Esophagus squamous epithelium (tissue), 5 donors: ENCODE measurements around the gene DTWD2. TPM values are rescaled to one million over a fixed set of nuclear protein-coding genes. Genes with fewer than 3 reads are reported as not detected.
"Not testable (repeated sequence)": the region's sequence is repeated elsewhere in the genome, so short reads cannot be mapped to it uniquely, and the experiment has no call there.

Experiments
- DNase-seq: peaks from one replicate; lab custom pipeline; 2025; lab: John Stamatoyannopoulos, UW
- H3K27ac ChIP-seq, 4 donors: fragments of 200-600 bp; sonication (generic); one replicate each; pipeline ENCODE4 v1.5.1; 2016 to 2019; ENCODE audit warnings: mild to moderate bottlenecking in 1 of 4
- H3K27me3 ChIP-seq, 4 donors: fragments of 200-600 bp; sonication (generic); 1 replicate in 3 of 4; 2 replicates in 1 of 4; pipeline versions ENCODE4 v1.5.1 to v1.6.0; 2017 to 2021; ENCODE audit warnings: antibody characterized with exemption in 1 of 4
- H3K36me3 ChIP-seq, 3 donors: fragments of 200-600 bp; sonication (generic); one replicate each; pipeline ENCODE4 v1.5.1; 2016 to 2019
- H3K4me1 ChIP-seq, 3 donors: fragments of 200-600 bp; sonication (generic); one replicate each; pipeline ENCODE4 v1.5.1; 2017 to 2019
- H3K4me3 ChIP-seq, 4 donors: fragments of 200-600 bp; sonication (generic); 1 replicate in 3 of 4; 2 replicates in 1 of 4; pipeline ENCODE4 v1.5.1; 2016 to 2019; ENCODE audit warnings: mild to moderate bottlenecking in 2 of 4, moderate library complexity in 1 of 4
- H3K9me3 ChIP-seq, 3 donors: fragments of 200-600 bp; sonication (generic); one replicate each; pipeline ENCODE4 v1.5.1; 2016 to 2019
- POLR2A ChIP-seq, 4 donors: fragments of 450-650 bp; IDR thresholded peaks; one replicate each; pipeline ENCODE4 v1.6.1; 2017; ENCODE audit warnings: antibody characterized with exemption in 4 of 4, mild to moderate bottlenecking in 4 of 4, moderate library complexity in 3 of 4
- WGBS, 2 donors: methylation state at CpG; one replicate each; pipeline ENCODE4 v1.1.5; 2018; 5-methylcytosine and 5-hydroxymethylcytosine counted together
- intact Hi-C: fragments of 100-400 bp; cut with DNase I; formaldehyde crosslinking; loops from one replicate; pipeline ENCODE4 v1.15.0; 2022
- total RNA-seq, 4 donors: library from RNA; depleted of rRNA; stranded (reverse); fragments of >200 nt; gene quantifications; one replicate each; pipeline ENCODE4 v1.1.0, GENCODE V29; 2016
- TF ChIP-seq, protein P1 (sequence below), 6 experiments: fragments of 450-650 bp in 4 of 6; fragments of 200-600 bp in 2 of 6; sonication (generic) in 2 of 6; IDR thresholded peaks; one replicate each; pipeline ENCODE4 v1.5.1; 2016 to 2019; ENCODE audit warnings: antibody characterized with exemption in 6 of 6, mild to moderate bottlenecking in 4 of 6, moderate library complexity in 4 of 6
- donor health status: DM: yes; HTN: yes; CAD: no.

DTWD2 gene
- total RNA-seq, 4 donors from 2014 or later, result 7.4 to 11.5 (median 9.9) TPM

DNA sequence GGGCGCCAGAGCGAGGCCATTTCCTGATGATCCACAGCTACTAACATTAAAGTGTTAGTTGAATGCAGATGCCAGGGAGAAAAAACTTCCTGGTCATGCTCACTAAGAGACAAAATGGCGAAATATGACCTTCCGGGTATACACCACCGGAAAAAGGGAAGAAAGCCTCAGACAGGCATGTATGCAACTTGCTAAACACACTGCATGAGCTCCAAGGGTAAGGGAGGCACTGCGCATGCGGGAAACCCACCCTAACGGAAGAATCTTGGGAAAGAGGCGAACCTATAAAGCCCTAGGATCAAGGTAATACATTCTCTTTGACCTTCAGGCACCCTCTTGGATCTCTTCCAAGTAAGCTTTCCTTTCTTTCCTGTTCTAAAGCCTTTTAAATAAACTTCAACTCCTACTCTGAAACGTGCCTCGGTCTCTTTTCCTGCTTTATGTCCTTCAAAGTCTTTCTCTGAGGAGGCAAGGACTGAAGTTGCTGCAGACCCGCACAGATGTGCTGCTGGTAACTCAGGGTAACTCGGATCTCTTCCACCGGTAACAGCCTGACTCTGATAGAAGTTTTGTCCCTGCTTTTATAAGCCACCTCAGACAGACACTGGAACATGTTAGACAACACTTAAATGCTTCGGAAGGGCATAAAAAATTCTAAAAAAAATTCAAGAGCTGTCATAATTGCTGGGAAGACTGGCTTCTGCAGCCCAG is 64.9 kb downstream of the DTWD2 start:
- no peak for DNase-seq
- no peaks in the 10 kb centered on the region for H3K27me3 ChIP-seq
- intact Hi-C loops, result no loop called here
- H3K36me3 ChIP-seq, result peaks cover 0 to 6% (median 0%) of the 10 kb centered on the region in 3 donors
- WGBS, 2 donors, result 79 to 80% methylated on average over 14 to 15 of the region's 15 CpGs
- H3K27ac ChIP-seq, result no peak overlapping the region
- H3K9me3 ChIP-seq, result no peaks in the 10 kb centered on the region
- TF ChIP-seq POLR2A (IDR thresholded peaks at IDR 0.05), result no peak
- TF ChIP-seq, protein P1, sequence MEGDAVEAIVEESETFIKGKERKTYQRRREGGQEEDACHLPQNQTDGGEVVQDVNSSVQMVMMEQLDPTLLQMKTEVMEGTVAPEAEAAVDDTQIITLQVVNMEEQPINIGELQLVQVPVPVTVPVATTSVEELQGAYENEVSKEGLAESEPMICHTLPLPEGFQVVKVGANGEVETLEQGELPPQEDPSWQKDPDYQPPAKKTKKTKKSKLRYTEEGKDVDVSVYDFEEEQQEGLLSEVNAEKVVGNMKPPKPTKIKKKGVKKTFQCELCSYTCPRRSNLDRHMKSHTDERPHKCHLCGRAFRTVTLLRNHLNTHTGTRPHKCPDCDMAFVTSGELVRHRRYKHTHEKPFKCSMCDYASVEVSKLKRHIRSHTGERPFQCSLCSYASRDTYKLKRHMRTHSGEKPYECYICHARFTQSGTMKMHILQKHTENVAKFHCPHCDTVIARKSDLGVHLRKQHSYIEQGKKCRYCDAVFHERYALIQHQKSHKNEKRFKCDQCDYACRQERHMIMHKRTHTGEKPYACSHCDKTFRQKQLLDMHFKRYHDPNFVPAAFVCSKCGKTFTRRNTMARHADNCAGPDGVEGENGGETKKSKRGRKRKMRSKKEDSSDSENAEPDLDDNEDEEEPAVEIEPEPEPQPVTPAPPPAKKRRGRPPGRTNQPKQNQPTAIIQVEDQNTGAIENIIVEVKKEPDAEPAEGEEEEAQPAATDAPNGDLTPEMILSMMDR (IDR thresholded peaks at IDR 0.05), result no peak
- H3K4me3 ChIP-seq, result no peak overlapping the region
- no peaks in the 10 kb centered on the region for H3K4me1 ChIP-seq

DNA sequence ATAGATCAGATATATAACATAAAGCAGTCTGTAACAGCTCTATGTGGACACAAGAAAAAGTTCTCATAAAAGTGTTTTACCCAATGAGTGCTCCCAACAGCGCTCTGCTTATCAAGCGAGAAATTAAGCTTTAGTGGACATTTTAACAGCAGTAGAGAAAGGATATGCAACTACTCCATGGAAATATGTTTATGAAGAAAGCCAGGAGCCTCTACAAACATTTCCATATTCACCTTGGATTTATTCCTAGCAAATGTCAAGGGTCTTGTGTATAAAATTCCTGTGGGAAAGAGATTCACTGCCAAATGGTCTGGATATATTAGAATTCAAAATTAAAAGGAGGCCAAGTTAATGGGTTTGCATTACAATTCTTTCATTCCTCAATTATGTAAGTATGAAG is 66.5 kb downstream of the DTWD2 start:
- no peaks in the 10 kb centered on the region for H3K27me3 ChIP-seq
- no peaks in the 10 kb centered on the region for H3K9me3 ChIP-seq
- no peak overlapping the region for H3K27ac ChIP-seq
- no peak overlapping the region for H3K4me3 ChIP-seq
- no peaks in the 10 kb centered on the region for H3K4me1 ChIP-seq
- intact Hi-C loops, result no loop called here
- WGBS, 2 donors, result 71 to 90% methylated on average over 2 of the region's 2 CpGs
- DNase-seq, result no peak
- peaks cover 0 to 6% (median 0%) of the 10 kb centered on the region in 3 donors for H3K36me3 ChIP-seq
- TF ChIP-seq, protein P1 (IDR thresholded peaks at IDR 0.05), result no peak
- TF ChIP-seq POLR2A (IDR thresholded peaks at IDR 0.05), result no peak

DNA sequence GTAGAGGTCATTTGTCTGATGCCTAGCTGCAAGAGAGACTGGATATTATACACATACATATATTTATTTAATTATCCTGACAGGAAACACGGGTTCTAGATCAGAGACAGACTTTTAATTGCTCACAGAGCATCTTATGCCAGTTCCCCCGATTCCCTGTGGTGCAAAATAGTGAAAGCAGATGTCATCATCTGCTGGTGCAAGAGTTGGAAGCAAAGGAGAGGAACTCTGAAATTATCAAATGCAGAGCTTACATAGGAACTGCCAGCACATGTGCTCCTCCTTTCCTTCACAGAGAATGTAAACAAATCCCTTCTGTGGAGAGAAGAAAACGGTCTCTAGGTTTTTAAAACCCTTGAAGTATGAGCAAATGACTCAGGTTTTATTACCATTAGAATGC is 69.3 kb downstream of the DTWD2 start:
- no peak overlapping the region for H3K4me3 ChIP-seq
- H3K9me3 ChIP-seq, result no peaks in the 10 kb centered on the region
- no peak for DNase-seq
- H3K36me3 ChIP-seq, result no peaks in the 10 kb centered on the region
- no peak for TF ChIP-seq POLR2A (IDR thresholded peaks at IDR 0.05)
- TF ChIP-seq, protein P1 (IDR thresholded peaks at IDR 0.05), result no peak
- WGBS, 2 donors, result 70 to 75% methylated on average over 3 of the region's 3 CpGs
- H3K4me1 ChIP-seq, result no peaks in the 10 kb centered on the region
- intact Hi-C loops, result no loop called here
- H3K27me3 ChIP-seq, result no peaks in the 10 kb centered on the region
- no peak overlapping the region for H3K27ac ChIP-seq

DNA sequence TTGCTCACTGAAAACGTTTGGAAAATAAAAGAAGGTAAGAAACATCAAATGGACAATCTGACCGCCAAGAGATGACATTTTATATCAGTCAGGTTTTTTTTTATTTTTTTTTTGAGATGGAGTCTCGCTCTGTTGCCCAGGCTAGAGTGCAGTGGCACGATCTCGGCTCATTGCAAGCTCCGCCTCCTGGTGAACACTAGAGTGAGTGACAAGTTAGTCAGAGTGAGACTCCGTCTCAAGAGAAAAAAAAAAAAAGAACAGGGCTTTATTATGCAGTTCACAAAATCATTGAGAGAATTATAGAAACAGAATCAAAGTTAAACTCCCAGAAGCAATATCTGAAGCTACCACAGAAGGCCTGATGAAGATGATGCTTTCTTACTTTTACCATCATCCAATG is 70.1 kb downstream of the DTWD2 start:
- no peak overlapping the region for H3K4me3 ChIP-seq
- H3K27me3 ChIP-seq, result no peaks in the 10 kb centered on the region
- H3K4me1 ChIP-seq, result no peaks in the 10 kb centered on the region
- TF ChIP-seq, protein P1 (IDR thresholded peaks at IDR 0.05), result no peak
- no peak for TF ChIP-seq POLR2A (IDR thresholded peaks at IDR 0.05)
- H3K27ac ChIP-seq, result no peak overlapping the region
- WGBS, 2 donors, result 86 to 87% methylated on average over 7 of the region's 7 CpGs
- no peak for DNase-seq
- intact Hi-C loops, result no loop called here
- no peaks in the 10 kb centered on the region for H3K36me3 ChIP-seq
- no peaks in the 10 kb centered on the region for H3K9me3 ChIP-seq

DNA sequence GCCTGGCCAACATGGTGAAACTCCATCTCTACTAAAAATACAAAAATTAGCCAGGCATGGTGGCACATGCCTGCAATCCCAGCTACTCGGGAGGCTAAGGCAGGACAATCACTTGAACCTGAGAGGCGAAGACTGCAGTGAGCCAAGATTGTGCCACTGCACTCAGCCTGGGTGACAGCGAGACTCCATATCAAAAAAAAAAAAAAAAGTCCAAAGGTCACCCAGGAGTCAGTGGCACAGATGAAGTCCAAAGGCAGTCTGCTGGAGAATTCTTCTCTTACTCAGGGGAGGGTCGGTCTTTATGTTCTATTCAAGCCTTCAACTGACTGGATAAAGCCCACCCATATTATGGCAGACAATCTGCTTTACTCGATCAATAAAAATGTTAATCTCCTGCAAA is 80.8 kb downstream of the DTWD2 start:
- H3K9me3 ChIP-seq, H3K36me3 ChIP-seq, H3K4me3 ChIP-seq, H3K27ac ChIP-seq, intact Hi-C loops, H3K27me3 ChIP-seq, H3K4me1 ChIP-seq, DNase-seq: not testable (repeated sequence)
- WGBS, 2 donors, result 90% methylated on average over 5 of the region's 5 CpGs
